GM19025 (cell line): ENCODE measurements around the gene SELENOM.

ENCODE experiments used
- ATAC-seq: cut with Tn5 transposase; IDR thresholded peaks from one replicate; pipeline ENCODE4 v1.9.1; 2021; ENCODE audit warnings: mild to moderate bottlenecking, low read depth, moderate library complexity; ENCODE audit not compliant: unreplicated experiment

The SELENOM gene

GRCh38 chr22:31093086-31093850 lies 14.1 kb downstream of the SELENOM start:
- no peak for ATAC-seq

GRCh38 chr22:31092161-31092560 lies 15.2 kb downstream of the SELENOM start:
- no peak for ATAC-seq

- no peak for ATAC-seq
Observed at GRCh38 chr22:31091106-31091975, 16.0 kb downstream of the SELENOM start.

- ATAC-seq: no peak
Observed at GRCh38 chr22:31090217-31091085, 16.9 kb downstream of the SELENOM start.

- ATAC-seq: no peak
Observed at GRCh38 chr22:31089160-31090100, 17.9 kb downstream of the SELENOM start.

GRCh38 chr22:31088233-31088986 lies 19.0 kb downstream of the SELENOM start:
- no peak for ATAC-seq

GRCh38 chr22:31087744-31088215 lies 19.6 kb downstream of the SELENOM start:
- ATAC-seq: no peak

- no peak for ATAC-seq
Observed at GRCh38 chr22:31086703-31087330, 20.6 kb downstream of the SELENOM start.

- ATAC-seq: no peak
Observed at GRCh38 chr22:31085928-31086327, 21.4 kb downstream of the SELENOM start.

GRCh38 chr22:31085493-31085824 lies 21.9 kb downstream of the SELENOM start:
- no peak for ATAC-seq

- peak; percentile 65 for ATAC-seq
Observed at GRCh38 chr22:31084811-31085492, 22.4 kb downstream of the SELENOM start.

- peak; percentile 5 for ATAC-seq
Observed at GRCh38 chr22:31083923-31084810, 23.2 kb downstream of the SELENOM start.

GRCh38 chr22:31083377-31083768 lies 24.0 kb downstream of the SELENOM start:
- no peak for ATAC-seq

- ATAC-seq: no peak
Observed at GRCh38 chr22:31082606-31083376, 24.6 kb downstream of the SELENOM start.

GRCh38 chr22:31081963-31082605 lies 25.3 kb downstream of the SELENOM start:
- ATAC-seq: no peak
